Astrocyte of the cerebellum (primary cell): ENCODE results near the gene SPATA3.

ENCODE experiments used
- DNase-seq: peaks from one replicate; pipeline ENCODE4 v3.0.0-alpha.2; 2011; ENCODE audit warnings: low read depth
- H3K4me3 ChIP-seq: 2 replicates; pipeline ENCODE4 v1.5.1; 2011; ENCODE audit warnings: mild to moderate bottlenecking, low read depth, low read length, moderate library complexity
- in situ Hi-C: cut with HindIII; loops from 2 replicates; pipeline ENCODE4 v1.10.0; 2017; ENCODE audit warnings: low sequenced_read_pairs
- TF ChIP-seq, protein P1 (sequence below): IDR thresholded peaks from 2 replicates; pipeline ENCODE4 v1.5.1; 2012; ENCODE audit warnings: low read length, low read depth, moderate library complexity, mild to moderate bottlenecking; ENCODE audit errors: missing control alignments

Gene SPATA3

DNA sequence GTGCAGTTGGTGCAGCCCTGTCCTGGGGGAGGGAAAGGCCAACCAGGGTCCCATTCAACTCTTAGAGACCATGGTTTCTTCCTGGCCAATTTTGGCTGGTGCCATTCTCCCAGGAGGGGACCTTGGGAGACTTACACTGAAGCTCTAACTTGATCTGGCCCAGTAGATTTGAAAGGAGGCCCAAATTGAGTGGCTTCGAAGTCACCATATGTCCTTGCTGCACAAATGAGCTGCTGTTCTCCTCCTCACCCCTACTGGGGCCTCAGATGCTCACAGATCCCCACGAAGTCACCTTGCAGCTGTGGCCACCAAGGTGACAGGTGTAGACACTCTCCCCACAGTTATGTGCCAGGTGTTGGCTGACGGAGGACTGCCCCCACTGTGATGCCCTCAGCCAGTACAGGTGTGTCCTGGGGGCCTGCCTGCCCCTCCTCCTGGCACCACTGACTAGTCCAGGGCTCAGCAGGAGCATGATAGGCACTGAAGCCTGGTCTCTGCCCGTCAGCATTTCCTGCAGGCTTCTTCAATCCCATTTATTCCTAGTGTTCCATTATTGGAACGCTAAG, 36.7 kb downstream of the SPATA3 start:
- DNase-seq: no peak
- in situ Hi-C loops: no loop called here
- no peak overlapping the region for H3K4me3 ChIP-seq
- TF ChIP-seq, protein P1, sequence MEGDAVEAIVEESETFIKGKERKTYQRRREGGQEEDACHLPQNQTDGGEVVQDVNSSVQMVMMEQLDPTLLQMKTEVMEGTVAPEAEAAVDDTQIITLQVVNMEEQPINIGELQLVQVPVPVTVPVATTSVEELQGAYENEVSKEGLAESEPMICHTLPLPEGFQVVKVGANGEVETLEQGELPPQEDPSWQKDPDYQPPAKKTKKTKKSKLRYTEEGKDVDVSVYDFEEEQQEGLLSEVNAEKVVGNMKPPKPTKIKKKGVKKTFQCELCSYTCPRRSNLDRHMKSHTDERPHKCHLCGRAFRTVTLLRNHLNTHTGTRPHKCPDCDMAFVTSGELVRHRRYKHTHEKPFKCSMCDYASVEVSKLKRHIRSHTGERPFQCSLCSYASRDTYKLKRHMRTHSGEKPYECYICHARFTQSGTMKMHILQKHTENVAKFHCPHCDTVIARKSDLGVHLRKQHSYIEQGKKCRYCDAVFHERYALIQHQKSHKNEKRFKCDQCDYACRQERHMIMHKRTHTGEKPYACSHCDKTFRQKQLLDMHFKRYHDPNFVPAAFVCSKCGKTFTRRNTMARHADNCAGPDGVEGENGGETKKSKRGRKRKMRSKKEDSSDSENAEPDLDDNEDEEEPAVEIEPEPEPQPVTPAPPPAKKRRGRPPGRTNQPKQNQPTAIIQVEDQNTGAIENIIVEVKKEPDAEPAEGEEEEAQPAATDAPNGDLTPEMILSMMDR: no peak

DNA sequence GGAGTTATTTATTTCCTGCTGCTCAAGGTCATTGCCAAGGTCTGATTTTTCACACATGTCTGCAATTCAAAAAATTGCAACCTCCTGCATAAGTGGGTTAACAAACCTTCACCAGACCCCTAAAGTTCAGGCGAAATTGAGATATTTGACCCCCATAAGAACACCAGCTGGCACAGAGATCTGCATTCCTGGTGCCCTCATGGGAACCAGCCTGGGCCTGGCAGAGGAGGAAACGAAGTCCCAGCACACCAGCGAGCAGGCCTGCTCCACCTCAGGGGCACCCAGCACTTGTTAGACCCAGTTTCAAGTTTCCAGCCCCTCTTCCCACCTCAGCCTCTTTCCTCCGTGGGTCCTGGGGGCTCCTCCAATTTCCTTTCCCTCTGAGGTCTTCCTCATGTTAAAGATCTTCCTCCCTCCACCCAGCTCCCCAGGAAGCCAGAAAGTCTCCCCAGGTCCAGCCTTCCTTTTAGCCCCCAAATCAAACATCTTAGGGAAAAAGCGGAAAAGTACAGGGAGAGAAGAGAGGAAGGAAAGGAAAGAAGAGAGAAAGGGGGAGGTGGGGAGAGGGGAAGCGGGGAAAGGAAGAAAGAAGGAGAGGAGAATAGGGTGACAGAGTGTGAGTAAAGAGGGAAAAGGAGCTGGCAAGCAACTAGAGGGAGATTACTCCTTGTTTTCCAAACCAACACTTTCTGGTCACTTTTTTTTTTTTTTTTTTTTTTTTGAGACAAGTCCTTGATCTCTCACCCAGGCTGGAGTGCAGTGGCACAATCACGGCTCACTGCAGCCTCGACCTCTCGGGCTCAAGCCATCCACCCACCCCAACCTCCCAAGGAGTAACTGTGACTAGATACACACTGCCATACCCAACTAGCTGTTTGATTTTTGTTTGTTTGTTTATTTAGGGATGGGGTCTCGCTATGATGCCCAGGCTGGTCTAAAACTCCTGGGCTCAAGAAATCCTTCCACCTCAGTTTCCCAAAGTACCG, 37.5 kb downstream of the SPATA3 start:
- DNase-seq: no peak
- in situ Hi-C loops: no loop called here
- TF ChIP-seq, protein P1: no peak
- H3K4me3 ChIP-seq: no peak overlapping the region

DNA sequence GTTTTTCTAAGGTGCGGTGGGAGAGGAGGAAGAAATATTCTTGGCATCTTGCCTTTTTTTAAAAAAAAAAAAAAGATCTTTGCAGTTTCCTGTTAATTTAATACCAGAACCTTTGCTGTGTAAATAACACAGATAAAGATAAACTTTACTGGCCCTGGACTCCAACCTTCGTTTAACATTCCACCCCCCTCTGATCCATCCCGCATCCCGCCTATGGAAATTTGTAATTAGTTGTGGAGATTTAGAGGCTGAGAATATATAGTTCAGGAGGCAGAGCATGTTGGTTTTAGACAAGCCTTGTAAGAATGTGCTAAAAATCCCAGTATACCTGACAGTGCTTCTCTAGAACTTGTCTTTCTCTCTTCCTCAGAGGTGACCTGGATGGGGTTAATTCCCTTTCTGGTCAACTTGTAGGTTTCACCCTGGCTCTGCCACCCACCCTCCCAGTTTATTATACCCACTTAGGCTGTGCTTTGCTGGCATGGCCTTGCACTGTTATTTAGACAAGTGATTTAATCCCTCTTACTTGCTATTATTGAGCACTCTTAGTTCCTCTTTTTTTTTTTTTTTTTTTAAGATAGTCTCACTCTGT, 38.5 kb downstream of the SPATA3 start:
- H3K4me3 ChIP-seq: no peak overlapping the region
- in situ Hi-C loops: no loop called here
- DNase-seq: no peak
- TF ChIP-seq, protein P1: no peak

DNA sequence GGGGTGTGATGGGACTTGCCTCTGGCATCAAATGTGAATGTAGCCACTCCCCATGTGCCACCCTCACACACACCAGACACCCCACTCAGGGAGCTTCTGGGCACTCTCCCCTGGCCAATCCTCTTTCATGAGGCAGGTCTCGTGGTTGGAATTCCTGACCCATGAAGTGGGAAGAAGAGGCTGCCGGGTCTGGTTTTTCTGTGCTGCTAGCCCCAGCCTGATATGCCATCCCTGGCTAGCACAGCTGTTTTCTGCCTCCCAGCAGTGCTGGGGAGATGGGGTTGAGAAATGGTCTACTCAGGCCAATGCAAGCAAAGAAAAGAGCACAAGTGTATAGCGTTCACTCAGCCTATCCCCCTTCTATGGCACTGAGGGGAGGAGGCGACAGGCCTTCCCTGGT, 40.2 kb downstream of the SPATA3 start:
- no peak for DNase-seq
- in situ Hi-C loops: no loop called here
- H3K4me3 ChIP-seq: no peak overlapping the region
- TF ChIP-seq, protein P1: no peak

DNA sequence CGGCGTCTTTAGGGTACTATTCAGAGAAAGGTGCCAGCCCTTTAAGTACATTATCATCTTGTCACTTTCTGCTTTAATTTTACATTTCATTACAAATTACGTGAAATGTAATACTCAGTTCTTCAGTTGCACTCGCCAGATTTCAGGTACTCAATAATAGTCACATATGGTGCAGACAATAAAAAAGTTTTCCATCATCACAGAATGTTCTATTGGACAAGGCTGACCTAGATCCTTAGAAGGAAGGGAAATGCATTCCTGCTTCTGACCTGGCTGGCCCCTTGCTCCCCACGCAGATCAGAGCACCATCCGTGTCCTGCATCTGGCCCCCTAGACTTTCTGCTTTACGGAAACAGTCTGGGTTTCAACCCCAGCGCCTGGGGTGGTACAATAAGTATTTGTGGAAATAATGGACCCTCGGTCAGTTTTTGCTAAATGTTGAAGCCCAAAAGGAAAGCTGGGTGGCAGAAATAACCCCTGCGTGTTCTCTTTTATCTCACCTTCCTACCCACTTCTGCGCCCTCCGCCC, 40.7 kb downstream of the SPATA3 start:
- TF ChIP-seq, protein P1: no peak
- in situ Hi-C loops: no loop called here
- H3K4me3 ChIP-seq: no peak overlapping the region
- DNase-seq: no peak

DNA sequence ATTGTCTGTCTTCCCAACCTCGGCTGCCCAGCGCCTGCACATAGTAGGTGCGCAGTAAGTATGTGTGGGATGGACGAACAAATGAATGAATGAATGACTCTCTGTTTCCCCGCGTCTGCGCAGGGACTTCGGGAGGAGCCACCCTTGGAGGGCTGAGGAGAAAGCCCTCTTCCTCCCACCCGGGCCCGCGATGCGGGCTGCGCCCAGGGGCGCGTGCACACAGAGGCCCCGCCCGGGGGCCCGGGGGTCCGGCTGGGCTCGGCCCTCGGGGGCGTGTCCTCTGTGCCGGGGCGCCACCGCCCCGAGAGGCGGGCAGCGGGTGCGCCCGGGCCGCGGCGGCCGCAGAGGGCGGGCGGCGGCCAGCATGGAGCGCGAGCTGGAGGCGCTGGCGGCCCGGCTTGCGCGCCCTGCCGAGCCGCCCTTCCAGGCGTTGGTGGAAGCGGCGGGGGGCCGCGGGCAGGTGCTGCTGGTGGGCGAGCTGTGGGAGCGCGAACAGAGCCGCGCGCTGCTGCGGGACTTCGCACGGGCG, 41.3 kb downstream of the SPATA3 start, which contains the start of gene C2orf72:
C2orf72 (plus strand) TSS at position 322 of the 529 bp plus-strand sequence; CDS start at position 365, 43 bp downstream.
- DNase-seq: no peak
- TF ChIP-seq, protein P1: no peak
- in situ Hi-C loops: no loop called here
- no peak within 1 kb of the TSS for H3K4me3 ChIP-seq
